DOHH2 (cell line): ENCODE results near the gene RABGAP1L.
A peak's percentile ranks its signal among the peaks of the same experiment; 100 is the strongest.

Experiments used
- H3F3A ChIP-seq: fragments of 200-600 bp; sonication (generic), shearing (Covaris generic); 2 replicates; pipeline ENCODE4 v1.6.0; 2016; ENCODE audit warnings: antibody characterized with exemption, mild to moderate bottlenecking; ENCODE audit not compliant: control insufficient read depth, insufficient read depth
- H3K27ac ChIP-seq: fragments of 200-600 bp; sonication (generic); 2 replicates; pipeline ENCODE4 v1.5.1; 2014; ENCODE audit warnings: low read depth, mild to moderate bottlenecking, low read length, moderate library complexity
- H3K27me3 ChIP-seq: fragments of 200-600 bp; sonication (generic); 2 replicates; pipeline ENCODE4 v1.6.1; 2014; ENCODE audit warnings: mild to moderate bottlenecking, low read length, mixed read lengths; ENCODE audit not compliant: control insufficient read depth
- H3K36me3 ChIP-seq: fragments of 200-600 bp; sonication (generic); 2 replicates; pipeline ENCODE4 v1.6.1; 2014; ENCODE audit warnings: mild to moderate bottlenecking, low read length, moderate library complexity, mixed read lengths; ENCODE audit not compliant: control insufficient read depth
- H3K4me1 ChIP-seq: fragments of 200-600 bp; sonication (generic); 2 replicates; pipeline ENCODE4 v1.6.1; 2014; ENCODE audit warnings: mild to moderate bottlenecking, low read length, mixed read lengths; ENCODE audit not compliant: control insufficient read depth
- H3K4me2 ChIP-seq: fragments of 200-600 bp; sonication (generic); 2 replicates; pipeline ENCODE4 v1.6.0; 2014; ENCODE audit warnings: mild to moderate bottlenecking, low read length, moderate library complexity
- H3K4me3 ChIP-seq: fragments of 200-600 bp; sonication (generic); 2 replicates; pipeline ENCODE4 v1.5.1; 2014; ENCODE audit warnings: mild to moderate bottlenecking, low read length, mixed read lengths
- H3K79me2 ChIP-seq: fragments of 200-600 bp; sonication (generic); 2 replicates; pipeline ENCODE4 v1.6.1; 2014; ENCODE audit warnings: mild to moderate bottlenecking, low read length, mixed read lengths; ENCODE audit not compliant: control insufficient read depth
- H3K9me2 ChIP-seq: fragments of 200-600 bp; sonication (generic); replicated peaks from 2 replicates; pipeline ENCODE4 v1.6.1; 2014; ENCODE audit warnings: mild to moderate bottlenecking, low read length, mixed read lengths; ENCODE audit not compliant: control insufficient read depth
- H3K9me3 ChIP-seq: fragments of 200-600 bp; sonication (generic); 2 replicates; pipeline ENCODE4 v1.6.1; 2014; ENCODE audit warnings: antibody characterized with exemption, low read length, mixed read lengths; ENCODE audit not compliant: control insufficient read depth, insufficient read depth
- H4K20me1 ChIP-seq: fragments of 200-600 bp; sonication (generic); 2 replicates; pipeline ENCODE4 v1.6.0; 2014; ENCODE audit warnings: low read depth, mild to moderate bottlenecking, antibody characterized with exemption, low read length, moderate library complexity; ENCODE audit not compliant: control insufficient read depth, insufficient read depth
- EZH2phosphoT487 ChIP-seq: fragments of 200-600 bp; sonication (generic); IDR thresholded peaks from 2 replicates; pipeline ENCODE4 v1.6.1; 2017; ENCODE audit warnings: borderline replicate concordance, mild to moderate bottlenecking, antibody characterized with exemption, low read length, moderate library complexity, mixed read lengths
- TF ChIP-seq, protein P1 (sequence below): fragments of 200-600 bp; sonication (generic); IDR thresholded peaks from one replicate; pipeline ENCODE4 v1.5.1; 2014; ENCODE audit warnings: antibody characterized with exemption, mild to moderate bottlenecking, low read depth, low read length; ENCODE audit not compliant: poor library complexity, severe bottlenecking

Gene RABGAP1L

DNA sequence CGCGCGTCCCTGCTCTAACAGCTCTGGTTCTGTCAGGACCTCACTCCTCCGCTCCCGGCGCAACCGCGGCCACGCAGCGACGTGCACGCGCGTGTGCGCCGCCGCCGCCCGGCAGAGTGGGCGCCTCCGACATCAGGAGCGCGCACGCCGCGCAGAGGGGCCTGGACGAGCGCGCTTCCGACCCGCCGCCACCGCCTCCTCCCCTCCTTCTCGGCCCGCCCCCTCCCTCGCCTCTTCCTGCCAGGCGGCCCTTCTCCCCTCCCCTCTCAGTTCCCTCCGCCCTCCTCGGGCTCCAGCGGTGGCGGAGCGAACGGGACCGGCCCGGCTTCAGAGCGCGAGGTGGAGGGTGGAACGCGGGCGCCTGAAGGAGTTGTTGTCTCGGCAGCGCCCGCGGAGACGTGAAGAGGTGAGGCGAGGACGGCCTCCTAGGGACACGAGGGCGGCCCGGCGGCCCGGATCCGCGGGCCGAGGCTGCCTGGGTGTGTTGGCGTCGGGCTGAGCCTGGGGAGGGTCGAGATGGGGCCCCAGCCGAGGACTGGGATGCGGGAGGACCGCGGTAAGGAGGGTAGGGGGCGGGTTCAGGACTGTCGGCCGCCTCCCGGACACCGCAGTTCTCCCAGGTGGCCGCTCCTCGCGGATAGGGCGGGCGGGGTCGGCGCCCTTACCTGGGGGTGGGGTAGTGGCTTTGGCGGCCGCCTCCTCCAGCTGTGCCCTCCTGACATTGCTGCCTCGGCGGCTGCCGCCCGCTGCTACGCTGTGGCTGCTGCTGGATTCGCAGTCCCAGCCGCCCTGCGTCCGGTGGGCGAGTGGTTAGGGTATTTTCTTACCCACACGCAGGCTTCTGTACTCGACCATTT is at the start of gene RABGAP1L:
TSS of gene RABGAP1L (plus strand) at position 269 of the 857 bp plus-strand sequence.
- H3K4me3 ChIP-seq, result peak within 1 kb of the TSS; percentile 91
- peaks cover 11% of the 10 kb centered on the region for H3F3A ChIP-seq
- H3K36me3 ChIP-seq, result peaks cover 4% of the 10 kb centered on the region
- H3K79me2 ChIP-seq, result peaks cover 54% of the 10 kb centered on the region
- H3K4me1 ChIP-seq, result peaks cover 55% of the 10 kb centered on the region
- no peaks in the 10 kb centered on the region for H3K9me2 ChIP-seq
- no peaks in the 10 kb centered on the region for H3K27me3 ChIP-seq
- H3K4me2 ChIP-seq, result peak within 1 kb of the TSS; percentile 100
- H4K20me1 ChIP-seq, result no peaks in the 10 kb centered on the region
- H3K27ac ChIP-seq, result peak within 1 kb of the TSS; percentile 89
- TF ChIP-seq, protein P1, sequence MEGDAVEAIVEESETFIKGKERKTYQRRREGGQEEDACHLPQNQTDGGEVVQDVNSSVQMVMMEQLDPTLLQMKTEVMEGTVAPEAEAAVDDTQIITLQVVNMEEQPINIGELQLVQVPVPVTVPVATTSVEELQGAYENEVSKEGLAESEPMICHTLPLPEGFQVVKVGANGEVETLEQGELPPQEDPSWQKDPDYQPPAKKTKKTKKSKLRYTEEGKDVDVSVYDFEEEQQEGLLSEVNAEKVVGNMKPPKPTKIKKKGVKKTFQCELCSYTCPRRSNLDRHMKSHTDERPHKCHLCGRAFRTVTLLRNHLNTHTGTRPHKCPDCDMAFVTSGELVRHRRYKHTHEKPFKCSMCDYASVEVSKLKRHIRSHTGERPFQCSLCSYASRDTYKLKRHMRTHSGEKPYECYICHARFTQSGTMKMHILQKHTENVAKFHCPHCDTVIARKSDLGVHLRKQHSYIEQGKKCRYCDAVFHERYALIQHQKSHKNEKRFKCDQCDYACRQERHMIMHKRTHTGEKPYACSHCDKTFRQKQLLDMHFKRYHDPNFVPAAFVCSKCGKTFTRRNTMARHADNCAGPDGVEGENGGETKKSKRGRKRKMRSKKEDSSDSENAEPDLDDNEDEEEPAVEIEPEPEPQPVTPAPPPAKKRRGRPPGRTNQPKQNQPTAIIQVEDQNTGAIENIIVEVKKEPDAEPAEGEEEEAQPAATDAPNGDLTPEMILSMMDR, result no peak
- TF ChIP-seq EZH2phosphoT487, result no peak
- H3K9me3 ChIP-seq, result no peaks in the 10 kb centered on the region

GRCh38 chr1:174110053-174110452 is 49.3 kb upstream of the RABGAP1L start:
- no peaks in the 10 kb centered on the region for H3K9me2 ChIP-seq
- no peaks in the 10 kb centered on the region for H3K9me3 ChIP-seq
- no peaks in the 10 kb centered on the region for H3K36me3 ChIP-seq
- H4K20me1 ChIP-seq, result no peaks in the 10 kb centered on the region
- peak overlapping the region; percentile 18 for H3K4me3 ChIP-seq
- TF ChIP-seq EZH2phosphoT487, result no peak
- TF ChIP-seq, protein P1, result no peak
- H3F3A ChIP-seq, result no peaks in the 10 kb centered on the region
- peaks cover 34% of the 10 kb centered on the region for H3K4me1 ChIP-seq
- H3K27ac ChIP-seq, result no peak overlapping the region
- H3K4me2 ChIP-seq, result peak overlapping the region; percentile 48
- H3K79me2 ChIP-seq, result no peaks in the 10 kb centered on the region
- H3K27me3 ChIP-seq, result no peaks in the 10 kb centered on the region

- Histone ChIP-seq H3K4me3 (no peak overlapping the region), H3K4me2 (no peak overlapping the region), H3K9me2 (no peaks in the 10 kb centered on the region), H3K79me2 (no peaks in the 10 kb centered on the region), H3K4me1 (peaks cover 34% of the 10 kb centered on the region), H3K9me3 (no peaks in the 10 kb centered on the region), H3K27me3 (no peaks in the 10 kb centered on the region), H3K27ac (no peak overlapping the region), H3K36me3 (no peaks in the 10 kb centered on the region), H3F3A (no peaks in the 10 kb centered on the region), H4K20me1 (no peaks in the 10 kb centered on the region)
- TF ChIP-seq, protein P1, result no peak
- no peak for TF ChIP-seq EZH2phosphoT487
These were observed 46.7 kb upstream of the RABGAP1L start for GRCh38 chr1:174112489-174113162.
